Activated T-helper 2 cell treated with anti-CD3 and anti-CD28 coated beads, Interferon-gamma antibody, Interleukin-2, Interleukin-4, amounts not matched to agents 10 μg/mL and 5 μg/mL and 100 μg/mL, durations not matched to agents 14 hours and 24 hours and 36 hours (primary cell): ENCODE measurements around the gene VPS52. TPM values are rescaled to one million over a fixed set of nuclear protein-coding genes. Genes with fewer than 3 reads are reported as not detected.

Experiments
- DNase-seq: peaks from one replicate; pipeline ENCODE4 v3.0.0; 2021; ENCODE audit warnings: low spot score
- H3K27ac Mint-ChIP-seq: one replicate; pipeline ENCODE4 v1.8.0; 2021; ENCODE audit warnings: mixed read lengths
- H3K27me3 Mint-ChIP-seq: one replicate; pipeline ENCODE4 v1.8.0; 2021; ENCODE audit warnings: low read depth, mixed read lengths
- H3K36me3 Mint-ChIP-seq: one replicate; pipeline ENCODE4 v1.8.0; 2021; ENCODE audit warnings: low read depth, mixed read lengths
- H3K4me1 Mint-ChIP-seq: one replicate; pipeline ENCODE4 v1.8.0; 2021; ENCODE audit warnings: low read depth, mixed read lengths
- H3K4me3 Mint-ChIP-seq: one replicate; pipeline ENCODE4 v1.8.0; 2021; ENCODE audit warnings: low read depth, mild to moderate bottlenecking, moderate library complexity, mixed read lengths
- H3K9me3 Mint-ChIP-seq: one replicate; pipeline ENCODE4 v1.8.0; 2021; ENCODE audit warnings: mixed read lengths
- intact Hi-C: fragments of 100-400 bp; cut with micrococcal nuclease; formaldehyde crosslinking; loops from one replicate; pipeline ENCODE4 v1.15.1; 2023
- total RNA-seq: library from RNA; stranded (reverse); gene quantifications from 2 replicates; pipeline ENCODE4 v1.2.3, GENCODE V29; 2022

The VPS52 gene
- total RNA-seq, 1 donor from 2014 or later: 56.7 TPM

GRCh38 chr6:33297956-33298772 is 26.5 kb upstream of the VPS52 start:
- Mint-ChIP-seq H3K27me3 (no peaks in the 10 kb centered on the region), H3K4me3 (peak overlapping the region; percentile 93), H3K9me3 (no peaks in the 10 kb centered on the region), H3K4me1 (peaks cover 18% of the 10 kb centered on the region), H3K27ac (peak overlapping the region; percentile 99), H3K36me3 (peaks cover 52% of the 10 kb centered on the region)
- intact Hi-C loops: loop anchor here (2.0 to 5.0 kb wide), 3 partner anchors 21 to 119 kb away; partner anchors contain the start of genes B3GALT4, CUTA and KIFC1
- peak; percentile 74 for DNase-seq

- no peaks in the 10 kb centered on the region for H3K9me3 Mint-ChIP-seq
- H3K4me3 Mint-ChIP-seq: peak overlapping the region; percentile 47
- H3K27ac Mint-ChIP-seq: no peak overlapping the region
- DNase-seq: no peak
- H3K4me1 Mint-ChIP-seq: peaks cover 18% of the 10 kb centered on the region
- no peaks in the 10 kb centered on the region for H3K27me3 Mint-ChIP-seq
- intact Hi-C loops: loop anchor here (5.0 kb wide), 2 partner anchors 95 to 120 kb away; partner anchors contain the start of genes CUTA and KIFC1
- peaks cover 51% of the 10 kb centered on the region for H3K36me3 Mint-ChIP-seq
Observed at GRCh38 chr6:33297406-33297955, 25.8 kb upstream of the VPS52 start.

- no peak for DNase-seq
- H3K4me1 Mint-ChIP-seq: peaks cover 18% of the 10 kb centered on the region
- peak overlapping the region; percentile 47 for H3K4me3 Mint-ChIP-seq
- intact Hi-C loops: loop anchor here (5.0 kb wide), 2 partner anchors 95 to 120 kb away; partner anchors contain the start of genes CUTA and KIFC1
- H3K36me3 Mint-ChIP-seq: peaks cover 50% of the 10 kb centered on the region
- H3K27ac Mint-ChIP-seq: no peak overlapping the region
- no peaks in the 10 kb centered on the region for H3K9me3 Mint-ChIP-seq
- H3K27me3 Mint-ChIP-seq: no peaks in the 10 kb centered on the region
Observed at GRCh38 chr6:33296797-33297405, 25.2 kb upstream of the VPS52 start.

GRCh38 chr6:33295621-33296369 is 24.1 kb upstream of the VPS52 start:
- no peak for DNase-seq
- no peak overlapping the region for H3K27ac Mint-ChIP-seq
- peaks cover 47% of the 10 kb centered on the region for H3K36me3 Mint-ChIP-seq
- no peaks in the 10 kb centered on the region for H3K27me3 Mint-ChIP-seq
- peaks cover 19% of the 10 kb centered on the region for H3K4me1 Mint-ChIP-seq
- intact Hi-C loops: loop anchor here (5.0 kb wide), 2 partner anchors 97 to 122 kb away; partner anchors contain the start of genes CUTA and KIFC1
- no peaks in the 10 kb centered on the region for H3K9me3 Mint-ChIP-seq
- H3K4me3 Mint-ChIP-seq: no peak overlapping the region

GRCh38 chr6:33294086-33294823 is 22.6 kb upstream of the VPS52 start:
- no peak overlapping the region for H3K4me3 Mint-ChIP-seq
- DNase-seq: no peak
- intact Hi-C loops: no loop called here
- no peaks in the 10 kb centered on the region for H3K27me3 Mint-ChIP-seq
- no peak overlapping the region for H3K27ac Mint-ChIP-seq
- peaks cover 40% of the 10 kb centered on the region for H3K36me3 Mint-ChIP-seq
- peaks cover 16% of the 10 kb centered on the region for H3K4me1 Mint-ChIP-seq
- no peaks in the 10 kb centered on the region for H3K9me3 Mint-ChIP-seq

GRCh38 chr6:33292996-33293682 is 21.5 kb upstream of the VPS52 start:
- DNase-seq: no peak
- Mint-ChIP-seq H3K9me3 (no peaks in the 10 kb centered on the region), H3K36me3 (peaks cover 43% of the 10 kb centered on the region), H3K27me3 (no peaks in the 10 kb centered on the region), H3K27ac (no peak overlapping the region), H3K4me3 (no peak overlapping the region), H3K4me1 (peaks cover 16% of the 10 kb centered on the region)
- intact Hi-C loops: no loop called here

GRCh38 chr6:33290459-33290858 is 18.8 kb upstream of the VPS52 start:
- H3K27ac Mint-ChIP-seq: peak overlapping the region; percentile 2

GRCh38 chr6:33289784-33290315 is 18.2 kb upstream of the VPS52 start:
- peak overlapping the region; percentile 88 for H3K27ac Mint-ChIP-seq
- H3K36me3 Mint-ChIP-seq: peaks cover 52% of the 10 kb centered on the region
- DNase-seq: no peak
- H3K9me3 Mint-ChIP-seq: no peaks in the 10 kb centered on the region
- H3K27me3 Mint-ChIP-seq: no peaks in the 10 kb centered on the region
- peak overlapping the region; percentile 98 for H3K4me3 Mint-ChIP-seq
- H3K4me1 Mint-ChIP-seq: peaks cover 25% of the 10 kb centered on the region
- intact Hi-C loops: loop anchor here (1.0 kb wide), 3 partner anchors 9 to 19 kb away; partner anchors contain the start of genes B3GALT4 and VPS52

More at GRCh38 chr6:33290459-33290858, 18.8 kb upstream of the VPS52 start:
- peaks cover 25% of the 10 kb centered on the region for H3K4me1 Mint-ChIP-seq
- intact Hi-C loops: no loop called here
- peak overlapping the region; percentile 98 for H3K4me3 Mint-ChIP-seq
- no peaks in the 10 kb centered on the region for H3K27me3 Mint-ChIP-seq
- peaks cover 53% of the 10 kb centered on the region for H3K36me3 Mint-ChIP-seq
- DNase-seq: no peak
- no peaks in the 10 kb centered on the region for H3K9me3 Mint-ChIP-seq

- Mint-ChIP-seq H3K36me3 (peaks cover 55% of the 10 kb centered on the region), H3K27me3 (no peaks in the 10 kb centered on the region), H3K4me3 (peak within 1 kb of the TSS; percentile 98), H3K4me1 (peaks cover 25% of the 10 kb centered on the region), H3K9me3 (no peaks in the 10 kb centered on the region), H3K27ac (peak within 1 kb of the TSS; percentile 88)
- intact Hi-C loops: loop anchor here (1.0 kb wide), 3 partner anchors 10 to 18 kb away; partner anchors contain the start of genes B3GALT4 and VPS52
- peak; percentile 83 for DNase-seq
Observed at GRCh38 chr6:33288921-33289783, 17.5 kb upstream of the VPS52 start, which contains the start of the genes PFDN6 and WDR46. TSS of gene PFDN6 (plus strand) at chr6:33289601. CDS start at chr6:33289857, 256 bp downstream. TSS of gene WDR46 (minus strand) at chr6:33289239. CDS start at chr6:33289170, 69 bp downstream.

- H3K27me3 Mint-ChIP-seq: no peaks in the 10 kb centered on the region
- peaks cover 53% of the 10 kb centered on the region for H3K36me3 Mint-ChIP-seq
- intact Hi-C loops: no loop called here
- peaks cover 25% of the 10 kb centered on the region for H3K4me1 Mint-ChIP-seq
- DNase-seq: no peak
- no peaks in the 10 kb centered on the region for H3K9me3 Mint-ChIP-seq
- H3K4me3 Mint-ChIP-seq: peak overlapping the region; percentile 98
- peak overlapping the region; percentile 20 for H3K27ac Mint-ChIP-seq
Observed at GRCh38 chr6:33288141-33288920, 16.7 kb upstream of the VPS52 start.
